Fibroblast of pulmonary artery (primary cell): Measurements from ENCODE around the gene SAXO2.
"Not testable (repeated sequence)": the region's sequence is repeated elsewhere in the genome, so short reads cannot be mapped to it uniquely, and the experiment has no call there.

Source experiments
- DNase-seq: peaks from one replicate; pipeline ENCODE4 v3.0.0-alpha.2; 2010; ENCODE audit warnings: low read depth
- H3K4me3 ChIP-seq: replicated peaks from 2 replicates; pipeline ENCODE4 v1.5.1; 2011; ENCODE audit warnings: low read depth, mild to moderate bottlenecking, control low read depth, low read length, moderate library complexity

SAXO2 gene

GRCh38 chr15:82330921-82331320, 68.3 kb downstream of the SAXO2 start:
- H3K4me3 ChIP-seq, DNase-seq: not testable (repeated sequence)

- H3K4me3 ChIP-seq, DNase-seq: not testable (repeated sequence)
Measured at GRCh38 chr15:82331576-82332304, 69.1 kb downstream of the SAXO2 start.

- not testable (repeated sequence) for DNase-seq
Measured at GRCh38 chr15:82332711-82333602, 70.3 kb downstream of the SAXO2 start.

GRCh38 chr15:82333603-82334553, 71.3 kb downstream of the SAXO2 start:
- not testable (repeated sequence) for DNase-seq, H3K4me3 ChIP-seq

More at GRCh38 chr15:82332711-82333602, 70.3 kb downstream of the SAXO2 start:
- not testable (repeated sequence) for H3K4me3 ChIP-seq
